OCI-M2 (cell line): ENCODE results near the gene ADH5.

Experiments
- DNase-seq: peaks from one replicate; lab custom pipeline; 2025; ENCODE audit not compliant: unreplicated experiment; lab: John Stamatoyannopoulos, UW

The ADH5 gene

DNA sequence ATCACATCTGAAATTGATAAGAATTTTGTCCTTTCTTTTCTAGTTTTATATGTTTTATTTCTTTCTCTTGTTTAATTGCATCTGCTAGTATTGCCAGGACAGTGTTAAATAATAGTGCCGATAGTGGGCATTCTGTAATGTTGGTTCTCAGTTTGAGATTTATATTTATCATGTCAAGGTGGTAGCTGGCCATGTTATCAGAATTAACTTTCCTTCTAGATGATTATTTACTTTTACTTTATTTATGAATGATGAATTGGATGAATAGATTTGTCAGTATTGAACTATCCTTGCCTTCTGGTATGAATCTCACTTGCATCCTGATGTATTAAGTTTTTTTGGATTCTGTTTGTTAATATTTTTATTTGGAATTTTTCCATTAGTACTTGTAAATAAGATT, 50.4 kb downstream of the ADH5 start:
- DNase-seq, result no peak

DNA sequence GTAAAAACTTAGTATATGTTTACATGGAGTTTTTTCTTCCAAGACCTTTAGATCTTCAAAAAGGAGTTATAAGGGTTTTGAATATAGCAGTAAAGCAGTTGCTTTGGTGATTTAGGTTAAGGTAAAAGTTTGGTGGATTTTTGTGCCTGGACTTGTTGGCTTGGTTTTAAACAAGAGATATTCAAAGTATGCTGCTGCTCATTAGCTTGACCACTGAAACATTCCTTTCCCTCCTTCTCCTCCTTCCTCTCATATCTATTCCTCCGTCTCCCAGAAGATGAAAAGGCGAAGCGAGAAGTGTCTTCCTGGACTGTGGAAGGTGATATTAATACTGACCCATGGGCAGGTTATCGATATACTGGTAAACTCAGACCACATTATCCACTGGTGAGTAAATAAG, 54.6 kb downstream of the ADH5 start:
- DNase-seq, result no peak

DNA sequence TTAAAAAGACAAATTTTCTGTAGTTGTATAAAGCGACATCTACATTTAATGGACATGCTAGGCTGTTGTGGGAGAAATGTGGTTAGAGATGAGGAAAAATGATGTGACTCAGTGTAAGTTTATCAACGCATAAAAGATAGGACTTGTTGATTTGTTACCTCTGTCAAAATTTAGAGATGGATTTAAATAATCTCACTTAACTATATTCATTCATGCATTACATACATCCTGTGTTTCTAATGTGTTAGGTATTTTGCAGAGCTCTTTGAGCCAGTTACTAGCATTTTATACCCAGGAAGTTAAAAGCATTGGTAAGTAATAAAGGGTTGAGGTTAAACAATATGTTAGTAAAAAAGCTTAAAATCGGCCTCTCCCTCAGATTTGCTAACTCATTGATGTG, 58.7 kb downstream of the ADH5 start:
- DNase-seq, result no peak

DNA sequence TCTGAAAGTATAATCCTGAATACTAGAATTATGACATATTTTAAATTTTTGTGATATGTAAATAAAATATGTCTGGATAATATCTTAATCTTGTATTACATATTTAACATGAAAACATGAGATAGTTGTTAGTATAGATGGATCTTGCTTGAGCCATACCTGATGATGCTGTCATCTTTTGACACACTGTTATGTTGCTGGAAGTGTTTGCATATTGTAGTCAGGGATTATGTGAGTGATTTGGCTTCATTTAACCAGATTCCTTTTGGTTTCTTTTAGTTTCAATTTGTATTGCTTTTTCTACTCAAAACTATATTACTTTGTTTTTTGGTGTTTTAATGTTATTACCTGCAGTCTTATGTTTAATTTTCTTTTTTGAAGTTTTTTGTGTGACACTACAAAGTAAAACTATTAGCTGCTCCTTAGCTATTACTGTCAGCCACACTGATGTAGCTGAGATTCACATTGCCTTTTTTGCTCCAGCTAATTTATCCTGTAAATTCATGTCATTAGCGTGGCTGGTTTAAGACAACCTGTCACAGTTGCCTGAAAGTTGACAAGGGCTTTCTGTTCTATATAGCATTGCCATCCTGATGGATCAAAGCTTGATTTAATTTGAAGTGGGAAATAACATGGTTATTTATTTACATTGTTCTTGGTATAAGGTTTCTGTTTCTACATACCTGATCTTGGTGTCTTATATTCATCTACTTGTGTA, 59.4 kb downstream of the ADH5 start:
- no peak for DNase-seq

DNA sequence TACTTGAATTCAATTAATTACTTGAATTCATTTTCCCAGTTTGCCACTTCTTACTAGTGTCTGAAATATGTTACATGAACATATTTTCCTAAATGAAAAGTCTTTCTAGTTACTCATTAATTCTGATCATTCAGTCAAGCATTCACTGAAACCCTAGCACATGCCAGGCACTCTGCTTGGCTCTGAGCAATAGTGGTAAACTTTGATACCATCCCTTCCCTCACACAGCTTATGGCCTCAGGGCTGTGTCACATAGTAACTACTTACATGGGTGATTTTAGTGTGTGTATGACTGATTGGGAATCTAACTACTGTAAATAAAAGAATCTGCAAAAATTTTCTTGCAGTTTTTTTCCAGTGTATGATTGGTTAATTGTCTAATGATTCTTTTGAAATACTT, 60.4 kb downstream of the ADH5 start:
- no peak for DNase-seq

DNA sequence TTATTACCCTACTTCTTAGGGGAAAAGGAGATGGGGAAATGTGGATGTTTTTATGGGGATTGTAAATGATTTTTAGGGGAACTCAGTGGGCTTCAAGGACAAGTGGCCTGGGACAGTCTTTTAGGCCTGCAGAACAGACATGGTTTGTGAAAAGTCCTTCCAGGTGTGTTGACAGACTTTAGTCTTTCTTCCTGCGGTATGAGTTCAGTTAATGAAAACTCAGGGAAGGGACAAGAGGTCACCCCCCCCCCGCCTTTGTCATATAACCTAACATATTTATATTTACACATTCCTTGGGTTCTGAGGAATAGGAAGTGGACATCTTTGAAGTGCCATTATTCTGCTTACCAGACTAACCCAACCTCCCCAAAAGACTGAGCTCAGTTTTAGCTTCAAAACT, 61.3 kb downstream of the ADH5 start:
- no peak for DNase-seq

DNA sequence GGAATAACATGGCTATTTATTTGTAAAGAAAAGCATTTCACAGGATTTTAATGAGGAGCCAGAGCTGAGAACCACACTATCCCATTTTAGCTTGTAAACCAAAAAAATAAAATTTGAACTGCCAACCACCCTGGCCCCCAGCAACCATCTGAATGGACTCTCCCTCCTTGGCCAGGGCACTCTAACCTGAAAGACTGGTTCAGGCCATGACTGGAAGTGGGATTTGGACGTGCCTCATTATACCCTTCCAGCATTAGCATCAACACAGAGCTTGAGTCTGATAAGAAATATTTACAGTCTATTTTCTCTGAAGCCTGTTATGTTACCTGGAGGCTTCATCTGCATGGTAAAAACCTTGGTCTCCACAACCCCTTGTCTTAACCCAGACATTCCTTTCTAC, 63.1 kb downstream of the ADH5 start:
- no peak for DNase-seq

DNA sequence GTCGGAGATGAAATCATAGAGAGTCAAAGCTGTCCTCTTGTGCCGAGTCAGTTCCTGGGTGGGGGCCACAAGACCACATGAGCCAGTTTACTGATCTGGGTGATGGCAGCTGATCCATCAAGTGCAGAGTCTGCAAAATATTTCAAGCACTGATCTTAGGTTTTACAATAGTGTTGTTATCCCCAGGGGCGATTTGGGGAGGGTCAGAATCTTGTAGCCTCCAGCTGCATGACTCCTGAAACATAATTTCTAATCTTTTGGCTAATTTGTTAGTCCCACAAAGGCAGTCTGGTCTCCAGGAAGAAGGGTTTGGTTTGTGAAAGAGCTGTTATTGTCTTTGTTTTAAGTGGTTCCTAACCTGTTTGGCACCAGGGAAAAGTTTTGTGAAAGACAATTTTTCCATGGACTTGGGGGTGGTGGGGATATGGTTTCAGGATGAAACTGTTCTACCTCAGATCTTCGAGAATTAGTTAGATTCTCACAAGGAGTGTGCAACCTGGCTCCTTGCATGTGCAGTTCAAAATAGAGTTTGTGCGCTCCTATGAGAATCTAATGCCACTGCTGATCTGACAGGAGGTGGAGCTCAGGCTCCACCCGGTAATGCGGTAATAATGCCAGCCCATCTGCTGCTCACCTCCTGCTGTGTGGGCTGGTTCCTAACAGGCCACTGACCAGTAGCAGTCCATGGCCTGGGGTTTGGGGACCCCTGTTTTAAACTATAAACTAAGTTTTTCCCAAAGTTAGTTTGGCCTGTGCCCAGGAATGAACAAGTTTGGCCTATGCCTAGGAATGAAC, 63.9 kb downstream of the ADH5 start:
- DNase-seq, result no peak

DNA sequence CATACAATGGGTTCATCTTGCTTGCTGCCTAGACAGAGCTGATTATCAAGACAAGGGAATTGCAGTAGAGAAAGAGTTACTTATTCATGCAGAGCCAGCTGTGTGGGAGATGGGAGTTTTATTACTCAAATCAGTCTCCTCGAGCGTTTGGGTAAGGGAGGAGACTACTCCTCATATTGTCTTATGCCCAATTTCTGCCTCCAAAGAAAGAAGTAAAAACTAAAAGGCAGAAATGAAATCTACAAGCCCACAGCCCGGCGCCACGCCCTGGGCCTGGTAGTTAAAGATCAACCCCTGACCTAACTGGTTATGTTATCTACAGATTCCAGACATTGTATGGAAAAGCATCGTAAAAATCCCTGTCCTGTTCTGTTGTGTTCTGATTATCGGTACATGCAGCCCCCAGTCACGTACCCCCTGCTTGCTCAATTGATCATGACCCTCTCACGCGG, 64.8 kb downstream of the ADH5 start:
- DNase-seq, result peak; percentile 41

DNA sequence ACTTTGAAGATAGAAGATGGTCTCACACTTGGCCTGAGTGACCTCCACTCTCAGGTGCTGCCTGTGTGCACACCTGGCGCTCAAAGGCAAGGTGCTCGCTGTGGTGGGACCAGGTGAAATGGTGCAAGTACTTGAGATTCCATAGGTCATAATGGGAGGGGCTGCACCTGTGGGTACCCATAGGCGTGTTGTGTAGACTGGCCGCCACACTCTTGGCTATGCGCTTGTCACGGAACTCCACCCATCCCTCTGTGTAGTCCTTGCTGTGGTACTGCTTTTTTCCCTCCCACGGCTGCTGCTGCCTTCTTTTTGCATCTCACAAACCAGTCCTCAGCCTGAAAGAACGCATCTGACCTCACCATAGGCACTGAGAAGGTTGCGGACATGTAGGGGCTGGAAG, 66.0 kb downstream of the ADH5 start:
- no peak for DNase-seq

DNA sequence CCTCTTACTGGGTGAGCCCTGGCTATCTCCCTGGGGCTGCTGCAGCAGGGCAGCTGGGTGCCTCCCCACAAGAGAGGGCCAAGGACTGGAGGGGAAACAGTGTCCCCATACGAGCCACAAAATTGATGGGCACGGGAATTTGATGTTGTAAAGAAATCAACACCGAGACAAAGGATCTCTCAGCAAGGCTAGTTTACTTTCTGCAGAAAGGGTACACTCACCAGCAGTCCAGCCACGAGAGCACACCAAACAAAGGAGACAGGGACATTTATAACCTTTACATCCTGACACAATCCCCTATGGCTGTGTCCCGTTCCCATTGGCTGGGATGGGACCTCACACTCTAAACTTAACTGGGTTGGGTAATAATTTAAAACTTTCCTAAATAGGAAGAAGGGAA, 67.2 kb downstream of the ADH5 start:
- no peak for DNase-seq
